IPS-NIHi7 (cell line): ENCODE data around the gene PGA3.
"Not testable (repeated sequence)": the region's sequence is repeated elsewhere in the genome, so short reads cannot be mapped to it uniquely, and the experiment has no call there.

Experiments used
- DNase-seq: peaks from one replicate; pipeline ENCODE4 v3.0.0; 2012; ENCODE audit warnings: mixed read lengths; ENCODE audit errors: extremely low spot score

The PGA3 gene

DNA sequence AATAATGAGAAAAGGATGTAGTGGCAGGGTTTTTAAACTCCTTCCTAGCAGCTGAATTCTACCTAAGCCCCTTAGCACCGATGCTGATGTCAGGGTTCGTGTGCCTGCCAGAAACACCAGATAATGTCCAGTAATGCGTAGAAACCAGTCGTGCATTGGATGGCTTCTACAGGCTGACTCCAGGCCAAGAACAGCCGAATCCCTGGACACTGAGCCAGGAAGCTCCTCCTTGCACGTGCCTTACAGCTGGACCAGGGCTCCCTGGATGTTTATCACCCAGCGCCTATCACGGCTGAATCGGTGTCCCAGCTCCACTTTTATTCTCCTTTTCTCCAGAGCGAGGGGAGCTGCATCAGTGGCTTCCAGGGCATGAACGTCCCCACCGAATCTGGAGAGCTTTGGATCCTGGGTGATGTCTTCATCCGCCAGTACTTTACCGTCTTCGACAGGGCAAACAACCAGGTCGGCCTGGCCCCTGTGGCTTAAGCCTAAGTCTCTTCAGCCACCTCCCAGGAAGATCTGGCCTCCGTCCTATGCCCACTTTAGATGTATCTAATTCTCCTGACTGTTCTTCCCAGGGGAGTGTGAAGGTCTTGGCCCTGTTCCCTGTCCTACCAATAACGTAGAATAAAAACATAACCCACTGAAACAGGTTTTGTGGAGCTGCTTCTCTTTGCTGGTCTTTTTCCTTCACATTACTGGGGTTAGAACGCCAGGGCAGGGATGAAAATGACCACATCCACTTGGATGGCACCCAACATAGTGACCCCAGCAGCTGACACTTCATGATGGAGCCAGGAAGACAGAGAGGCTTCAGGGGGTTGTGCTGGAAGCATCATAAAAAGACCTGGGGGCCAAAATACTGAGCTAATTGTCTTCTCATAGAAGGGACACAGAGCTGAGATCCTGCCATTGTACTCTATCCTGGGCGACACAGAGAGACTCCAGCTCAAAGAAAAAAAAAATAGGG is 47.8 kb downstream of the PGA3 start:
- not testable (repeated sequence) for DNase-seq

DNA sequence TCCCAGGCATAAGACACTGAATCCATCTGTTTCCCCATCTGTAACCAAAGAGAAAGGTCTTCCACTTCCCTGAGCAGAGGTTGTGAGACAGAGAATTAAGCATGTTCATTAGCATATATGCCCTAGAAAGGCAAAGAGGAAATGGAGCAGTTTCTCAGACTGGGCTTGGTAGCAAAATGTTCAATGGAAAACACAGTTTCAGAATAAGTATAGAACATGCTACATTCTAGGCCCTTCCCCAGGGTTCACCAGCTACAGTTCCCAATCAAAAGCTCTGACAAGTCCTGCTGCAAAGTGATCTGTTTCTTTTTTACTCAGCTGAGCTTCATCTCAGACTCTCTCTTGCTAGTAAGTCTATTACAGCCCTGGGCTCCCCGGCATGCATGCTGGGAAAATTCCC is 49.0 kb downstream of the PGA3 start:
- not testable (repeated sequence) for DNase-seq

DNA sequence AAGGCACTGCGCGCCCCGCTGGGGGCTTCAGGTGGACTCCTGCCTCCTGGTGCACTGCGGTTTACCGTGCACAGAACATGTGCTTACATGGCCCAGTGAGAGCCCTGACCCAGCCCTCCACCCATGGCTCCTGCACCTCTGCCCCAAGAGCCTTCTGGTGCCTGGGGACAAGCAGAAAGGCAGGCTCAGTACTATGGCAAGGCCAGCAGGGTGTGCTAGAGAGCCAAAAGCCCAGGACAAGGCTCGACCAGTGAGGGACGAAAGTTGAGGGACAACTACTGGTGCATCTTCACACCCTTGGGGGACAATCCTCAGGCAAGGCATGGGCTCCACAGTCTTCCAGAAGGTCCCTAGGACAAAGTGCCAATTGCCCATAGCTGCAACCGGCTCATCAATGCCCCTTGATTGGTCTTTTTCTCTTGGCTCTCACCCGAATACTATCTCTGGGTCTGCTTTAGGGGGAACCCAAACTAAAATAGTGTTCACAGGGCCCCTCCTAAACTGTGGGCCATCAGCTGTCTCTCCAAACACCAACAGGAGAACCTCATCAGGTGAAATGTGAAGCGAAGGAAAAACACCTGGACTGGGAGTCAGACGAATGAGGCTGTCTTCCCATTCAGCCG is 51.2 kb downstream of the PGA3 start:
- DNase-seq = peak; percentile 96

DNA sequence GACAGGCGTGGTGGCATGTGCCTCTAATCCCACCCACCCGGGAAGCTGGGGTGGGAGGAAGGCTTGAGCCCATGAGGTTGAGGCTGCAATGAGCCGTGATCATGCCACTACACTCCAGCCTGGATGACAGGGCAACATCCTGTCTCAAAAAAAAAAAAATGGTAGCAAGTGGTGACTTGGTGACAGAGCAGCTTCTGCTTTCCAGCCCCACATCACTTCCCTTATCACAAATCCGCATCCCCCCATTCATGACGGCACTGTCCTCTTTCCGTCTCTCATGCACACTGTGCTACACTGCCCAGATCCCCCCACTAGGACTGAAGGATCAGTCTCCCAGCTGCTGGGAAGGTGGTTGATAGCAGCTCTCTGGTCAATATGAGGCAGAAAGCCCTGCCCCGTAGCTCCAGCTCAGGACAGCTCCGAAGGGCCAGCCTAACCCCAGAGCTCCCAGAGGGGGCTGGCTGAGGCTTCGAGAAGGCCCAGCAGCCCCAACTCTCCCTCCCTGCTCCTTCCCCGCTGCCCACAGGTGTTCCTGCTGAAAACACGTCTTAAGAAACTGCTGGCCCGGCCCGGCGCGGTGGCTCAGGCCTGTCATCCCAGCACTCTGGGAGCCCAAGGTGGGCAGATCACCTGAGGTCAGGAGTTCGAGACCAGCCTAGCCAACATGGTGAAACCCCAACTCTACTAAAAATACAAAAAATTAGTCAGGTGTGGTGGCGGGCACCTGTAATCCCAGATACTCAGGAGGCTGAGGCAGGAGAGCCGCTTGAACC is 53.6 kb downstream of the PGA3 start:
- no peak for DNase-seq

DNA sequence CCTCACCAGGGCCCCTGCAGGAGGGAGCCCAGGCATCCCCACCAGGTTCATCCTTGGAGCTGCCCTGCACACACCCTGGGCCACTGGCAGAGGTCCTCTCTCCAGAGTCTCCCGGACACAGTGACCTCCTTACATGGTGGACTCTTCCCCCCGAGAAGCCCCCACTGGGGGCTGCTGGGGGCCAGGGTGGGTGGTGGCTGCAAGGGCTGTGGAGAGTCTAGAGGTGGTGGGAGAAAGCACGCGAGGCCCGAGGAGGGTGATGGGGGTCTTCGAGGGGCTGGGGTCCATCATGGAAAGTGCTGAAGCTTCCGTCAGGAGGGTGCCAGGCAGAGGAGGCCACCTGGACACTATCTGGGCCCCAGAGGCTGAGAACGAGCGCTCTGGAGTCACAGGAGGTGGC is 55.2 kb downstream of the PGA3 start:
- DNase-seq = peak; percentile 7

DNA sequence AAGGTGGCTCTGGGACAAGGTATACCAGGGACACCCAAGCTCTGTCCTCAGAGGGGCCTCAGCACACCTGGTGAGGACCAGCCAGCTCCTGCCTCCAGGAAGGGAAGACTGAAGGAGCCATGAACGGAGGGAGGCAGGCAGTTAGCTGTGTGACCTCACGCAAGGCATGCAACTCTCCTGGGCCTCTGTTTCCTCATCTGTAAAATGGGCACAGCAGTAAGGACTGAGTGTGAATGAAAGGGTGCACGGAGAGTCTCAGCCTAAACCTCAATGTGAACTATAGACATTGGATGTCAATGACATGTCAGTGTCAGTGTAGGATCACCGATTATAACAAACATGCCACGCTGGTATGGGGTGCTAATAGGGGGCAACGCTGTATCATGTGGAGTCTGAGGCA is 56.0 kb downstream of the PGA3 start:
- DNase-seq = no peak
